Endodermal cell (in vitro differentiated cells): ENCODE results near the gene ASB10. TPM values are rescaled to one million over a fixed set of nuclear protein-coding genes. Genes with fewer than 3 reads are reported as not detected.

Experiments
- DNase-seq: peaks from one replicate; pipeline ENCODE4 v3.0.0-alpha.2; 2017
- H3K27ac ChIP-seq: 2 replicates; pipeline ENCODE4 v1.5.1; 2013; ENCODE audit warnings: mild to moderate bottlenecking, low read depth, low read length, moderate library complexity
- H3K27me3 ChIP-seq: 2 replicates; pipeline ENCODE4 v1.6.1; 2013; ENCODE audit warnings: mild to moderate bottlenecking, low read length, moderate library complexity; ENCODE audit not compliant: insufficient read depth, control insufficient read depth, poor library complexity, severe bottlenecking
- H3K36me3 ChIP-seq: 2 replicates; pipeline ENCODE4 v1.7.0; 2013; ENCODE audit warnings: mild to moderate bottlenecking, low read length, moderate library complexity; ENCODE audit not compliant: control insufficient read depth, insufficient read depth
- H3K4me1 ChIP-seq: one replicate; pipeline ENCODE4 v1.7.0; 2013; ENCODE audit warnings: low read length; ENCODE audit not compliant: control insufficient read depth, insufficient read depth
- H3K4me3 ChIP-seq: 2 replicates; pipeline ENCODE4 v1.5.1; 2013; ENCODE audit warnings: mild to moderate bottlenecking, low read length, moderate library complexity
- H3K9ac ChIP-seq: 2 replicates; pipeline ENCODE4 v1.6.1; 2013; ENCODE audit warnings: mild to moderate bottlenecking, low read length, moderate library complexity; ENCODE audit not compliant: poor library complexity, severe bottlenecking; ENCODE audit errors: extremely low read depth
- H3K9me3 ChIP-seq: 2 replicates; pipeline ENCODE4 v1.6.1; 2013; ENCODE audit warnings: mild to moderate bottlenecking, low read length, moderate library complexity; ENCODE audit not compliant: control insufficient read depth
- H3K27ac Mint-ChIP-seq: 2 replicates; pipeline ENCODE4 v1.8.0; 2020; ENCODE audit warnings: mixed read lengths
- H3K27me3 Mint-ChIP-seq: 2 replicates; pipeline ENCODE4 v1.8.0; 2021; ENCODE audit warnings: mild to moderate bottlenecking, mixed read lengths; ENCODE audit not compliant: insufficient read depth
- H3K36me3 Mint-ChIP-seq: 2 replicates; pipeline ENCODE4 v1.8.0; 2020; ENCODE audit warnings: low read depth, mixed read lengths
- H3K4me1 Mint-ChIP-seq: 2 replicates; pipeline ENCODE4 v1.8.0; 2020; ENCODE audit warnings: mixed read lengths
- H3K4me3 Mint-ChIP-seq: 2 replicates; pipeline ENCODE4 v1.8.0; 2020; ENCODE audit warnings: mild to moderate bottlenecking, moderate library complexity, mixed read lengths
- H3K9me3 Mint-ChIP-seq: 2 replicates; pipeline ENCODE4 v1.8.0; 2020; ENCODE audit warnings: mild to moderate bottlenecking, mixed read lengths
- CTCF ChIP-seq: fragments of 200-600 bp; sonication (generic); conservative IDR thresholded peaks from 2 replicates; pipeline ENCODE4 v1.5.0; 2021; ENCODE audit warnings: antibody characterized with exemption, mild to moderate bottlenecking
- WGBS, 2 experiments: methylation state at CpG; one replicate each; pipeline versions ENCODE4 v1.1.5 to v1.1.7; 2013; ENCODE audit warnings: missing lambda C conversion rate in 2 of 2, mixed read lengths in 1 of 2; ENCODE audit not compliant: insufficient coverage in 1 of 2, insufficient read length in 1 of 2; 5-methylcytosine and 5-hydroxymethylcytosine counted together
- total RNA-seq, 2 donors: library from RNA; stranded (reverse); fragmentation: NEBNext Ultra II Directional in 1 of 2; extraction: Animal tissue kit (Norgen Biotek cat#: 25700) in 1 of 2; gene quantifications; 2 replicates in 1 of 2; 3 replicates in 1 of 2; pipeline ENCODE4 v1.2.1, GENCODE V29; 2021

The ASB10 gene
- total RNA-seq, 2 donors from 2014 or later: not detected

GRCh38 chr7:151207804-151208203, 20.8 kb upstream of the ASB10 start:
- peaks cover 6% of the 10 kb centered on the region for H3K27me3 ChIP-seq
- Mint-ChIP-seq H3K36me3 (peaks cover 5% of the 10 kb centered on the region), H3K4me3 (no peak overlapping the region), H3K9me3 (no peaks in the 10 kb centered on the region), H3K27ac (no peak overlapping the region), H3K4me1 (peaks cover 15% of the 10 kb centered on the region), H3K27me3 (peaks cover 38% of the 10 kb centered on the region)
- H3K27ac ChIP-seq: no peak overlapping the region
- no peak overlapping the region for H3K9ac ChIP-seq
- no peak for DNase-seq
- no peak for TF ChIP-seq CTCF
- 90% methylated on average over 9 to 12 of the region's 12 CpGs for WGBS, 2 experiments
- no peaks in the 10 kb centered on the region for H3K9me3 ChIP-seq
- H3K36me3 ChIP-seq: no peaks in the 10 kb centered on the region
- peaks cover 8% of the 10 kb centered on the region for H3K4me1 ChIP-seq
- H3K4me3 ChIP-seq: no peak overlapping the region

- Histone ChIP-seq H3K27ac (no peak overlapping the region), H3K4me3 (no peak overlapping the region), H3K9me3 (no peaks in the 10 kb centered on the region), H3K36me3 (no peaks in the 10 kb centered on the region), H3K9ac (no peak overlapping the region), H3K4me1 (peaks cover 8% of the 10 kb centered on the region), H3K27me3 (peaks cover 6% of the 10 kb centered on the region)
- Mint-ChIP-seq H3K27me3 (peaks cover 41% of the 10 kb centered on the region), H3K4me3 (no peak overlapping the region), H3K9me3 (no peaks in the 10 kb centered on the region), H3K36me3 (peaks cover under 1% of the 10 kb centered on the region), H3K27ac (no peak overlapping the region), H3K4me1 (peaks cover 15% of the 10 kb centered on the region)
- no peak for TF ChIP-seq CTCF
- WGBS, 2 experiments: 86 to 88% methylated on average over 9 of the region's 9 CpGs
- DNase-seq: no peak
These were observed 20.3 kb upstream of the ASB10 start for GRCh38 chr7:151207315-151207714.

GRCh38 chr7:151206914-151207313, 19.9 kb upstream of the ASB10 start:
- H3K4me3 ChIP-seq: no peak overlapping the region
- Mint-ChIP-seq H3K27ac (no peak overlapping the region), H3K9me3 (no peaks in the 10 kb centered on the region), H3K36me3 (no peaks in the 10 kb centered on the region), H3K4me3 (no peak overlapping the region), H3K4me1 (peaks cover 15% of the 10 kb centered on the region), H3K27me3 (peaks cover 44% of the 10 kb centered on the region)
- H3K9me3 ChIP-seq: no peaks in the 10 kb centered on the region
- WGBS, 2 experiments: 89 to 90% methylated on average over 9 of the region's 9 CpGs
- H3K27me3 ChIP-seq: peaks cover 6% of the 10 kb centered on the region
- no peak for TF ChIP-seq CTCF
- peaks cover 8% of the 10 kb centered on the region for H3K4me1 ChIP-seq
- H3K9ac ChIP-seq: no peak overlapping the region
- no peaks in the 10 kb centered on the region for H3K36me3 ChIP-seq
- no peak for DNase-seq
- H3K27ac ChIP-seq: no peak overlapping the region
